Osteoblast (primary cell): ENCODE measurements around the gene LSP1. TPM values are rescaled to one million over a fixed set of nuclear protein-coding genes. Genes with fewer than 3 reads are reported as not detected.

Experiments used
- DNase-seq: peaks from one replicate; pipeline ENCODE4 v3.0.0; 2011; ENCODE audit warnings: low spot score, mixed read lengths; ENCODE audit not compliant: insufficient read length; ENCODE audit errors: missing footprints
- H2AFZ ChIP-seq: 2 replicates; pipeline ENCODE4 v1.6.0; 2011; ENCODE audit warnings: mild to moderate bottlenecking, low read length
- H3K27ac ChIP-seq: 2 replicates; pipeline ENCODE4 v1.5.1; 2011; ENCODE audit warnings: mild to moderate bottlenecking, low read depth, low read length, moderate library complexity
- H3K27me3 ChIP-seq: 2 replicates; pipeline ENCODE4 v1.6.0; 2012; ENCODE audit warnings: mild to moderate bottlenecking, control low read depth, inconsistent platforms, low read length, moderate library complexity; ENCODE audit not compliant: insufficient read depth
- H3K36me3 ChIP-seq: 2 replicates; pipeline ENCODE4 v1.5.1; 2011; ENCODE audit warnings: mild to moderate bottlenecking, low read length, control low read depth, moderate library complexity; ENCODE audit not compliant: insufficient read depth
- H3K4me1 ChIP-seq: 2 replicates; pipeline ENCODE4 v1.5.1; 2011; ENCODE audit warnings: mild to moderate bottlenecking, low read length, control low read depth, moderate library complexity; ENCODE audit not compliant: insufficient read depth
- H3K4me2 ChIP-seq: 2 replicates; pipeline ENCODE4 v1.6.0; 2011; ENCODE audit warnings: mild to moderate bottlenecking, low read length; ENCODE audit not compliant: insufficient read depth
- H3K4me3 ChIP-seq: fragments of 200-600 bp; sonication (generic); 3 replicates; pipeline ENCODE4 v1.5.1; 2012; ENCODE audit warnings: mild to moderate bottlenecking, low read length, inconsistent platforms; ENCODE audit not compliant: insufficient read depth
- H3K79me2 ChIP-seq: 2 replicates; pipeline ENCODE4 v1.6.0; 2012; ENCODE audit warnings: mild to moderate bottlenecking, low read length, control low read depth, inconsistent platforms; ENCODE audit not compliant: insufficient read depth
- H3K9me3 ChIP-seq: 2 replicates; pipeline ENCODE4 v1.5.1; 2011; ENCODE audit warnings: low read depth, low read length, control low read depth
- H4K20me1 ChIP-seq: 2 replicates; pipeline ENCODE4 v1.6.0; 2012; ENCODE audit warnings: mild to moderate bottlenecking, low read length, control low read depth; ENCODE audit not compliant: insufficient read depth
- CTCF ChIP-seq: IDR thresholded peaks from 2 replicates; pipeline ENCODE4 v1.5.1; 2011; ENCODE audit warnings: mild to moderate bottlenecking, low read depth, low read length, moderate library complexity; ENCODE audit errors: extremely low read depth
- total RNA-seq: library from RNA; depleted of rRNA; stranded (reverse); fragments of >200 nt; gene quantifications from 2 replicates; pipeline ENCODE4 v1.2.3, GENCODE V29; 2012

Gene LSP1
- total RNA-seq, 1 donor: 54.6 TPM

GRCh38 chr11:1861435-1862411, 8.8 kb downstream of the LSP1 start:
- H3K27me3 ChIP-seq: no peaks in the 10 kb centered on the region
- H3K4me2 ChIP-seq: no peak overlapping the region
- no peaks in the 10 kb centered on the region for H3K79me2 ChIP-seq
- no peak for DNase-seq
- no peaks in the 10 kb centered on the region for H3K36me3 ChIP-seq
- H3K4me1 ChIP-seq: peaks cover 32% of the 10 kb centered on the region
- H4K20me1 ChIP-seq: no peaks in the 10 kb centered on the region
- no peak for TF ChIP-seq CTCF
- no peak overlapping the region for H3K4me3 ChIP-seq
- H2AFZ ChIP-seq: no peak overlapping the region
- H3K9me3 ChIP-seq: no peaks in the 10 kb centered on the region
- no peak overlapping the region for H3K27ac ChIP-seq

GRCh38 chr11:1862588-1863351, 9.9 kb downstream of the LSP1 start:
- no peaks in the 10 kb centered on the region for H3K79me2 ChIP-seq
- H3K27ac ChIP-seq: peak overlapping the region; percentile 92
- H4K20me1 ChIP-seq: no peaks in the 10 kb centered on the region
- H2AFZ ChIP-seq: peak overlapping the region; percentile 74
- H3K36me3 ChIP-seq: no peaks in the 10 kb centered on the region
- peak overlapping the region; percentile 74 for H3K4me2 ChIP-seq
- TF ChIP-seq CTCF: no peak
- peaks cover 32% of the 10 kb centered on the region for H3K4me1 ChIP-seq
- H3K27me3 ChIP-seq: no peaks in the 10 kb centered on the region
- no peaks in the 10 kb centered on the region for H3K9me3 ChIP-seq
- peak overlapping the region; percentile 37 for H3K4me3 ChIP-seq
- peak; percentile 97 for DNase-seq

GRCh38 chr11:1863352-1864216, 10.7 kb downstream of the LSP1 start:
- no peak for TF ChIP-seq CTCF
- Histone ChIP-seq H3K9me3 (no peaks in the 10 kb centered on the region), H4K20me1 (no peaks in the 10 kb centered on the region), H3K4me1 (peaks cover 38% of the 10 kb centered on the region), H3K4me2 (peak overlapping the region; percentile 74), H3K27me3 (peaks cover 5% of the 10 kb centered on the region), H2AFZ (peak overlapping the region; percentile 74), H3K27ac (peak overlapping the region; percentile 92), H3K79me2 (no peaks in the 10 kb centered on the region), H3K4me3 (peak overlapping the region; percentile 49), H3K36me3 (no peaks in the 10 kb centered on the region)
- peak; percentile 100 for DNase-seq
